ENCODE results near the gene ACKR3.

The ACKR3 gene

GRCh38 chr2:236588932-236589592 lies 19.4 kb downstream of the ACKR3 start:
- no peak for DNase-seq

GRCh38 chr2:236590846-236591245 lies 21.2 kb downstream of the ACKR3 start:
- no peak for DNase-seq

DNA sequence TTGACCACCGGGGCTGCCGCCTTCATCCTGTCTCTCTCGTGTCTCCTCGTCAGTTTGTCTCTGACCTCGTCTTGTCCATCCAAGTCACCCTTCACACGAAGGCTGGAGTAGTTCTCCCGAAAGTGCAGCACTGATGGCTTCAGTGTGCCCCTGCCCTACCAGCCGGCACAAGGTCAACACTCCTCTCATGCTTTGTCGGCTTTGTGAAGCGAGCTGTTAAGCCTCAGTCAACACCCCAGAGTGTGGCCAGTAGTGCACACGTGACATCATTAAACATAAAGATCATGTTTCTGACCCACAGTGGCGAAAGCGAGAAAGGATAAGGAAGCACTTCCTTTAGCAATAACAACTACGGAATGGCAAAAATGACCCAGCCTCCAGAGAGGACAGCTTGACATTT lies 23.2 kb downstream of the ACKR3 start:
- DNase-seq, result no peak

GRCh38 chr2:236593531-236593930 lies 23.9 kb downstream of the ACKR3 start:
- no peak for DNase-seq

DNA sequence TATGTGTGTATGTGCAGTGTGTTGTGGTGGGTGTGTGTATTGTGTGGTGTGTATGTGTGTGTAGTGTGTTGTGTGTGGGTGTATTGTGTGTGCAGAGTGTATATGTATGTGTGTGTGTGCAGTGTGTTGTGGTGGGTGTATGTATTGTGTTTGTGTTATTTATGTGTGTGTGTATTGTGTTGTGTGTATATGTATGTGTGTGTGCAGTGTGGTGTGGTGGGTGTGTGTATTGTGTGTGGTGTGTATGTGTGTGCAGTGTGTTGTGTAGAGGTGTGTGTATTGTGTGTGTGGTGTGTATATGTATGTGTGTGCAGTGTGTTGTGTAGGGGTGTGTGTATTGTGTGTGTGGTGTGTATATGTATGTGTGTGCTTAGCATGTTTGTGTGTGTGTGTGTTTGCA lies 24.3 kb downstream of the ACKR3 start:
- no peak for DNase-seq

- no peak for DNase-seq
Measured at GRCh38 chr2:236597629-236598028, 28.0 kb downstream of the ACKR3 start.

- DNase-seq, result no peak
Measured at GRCh38 chr2:236599059-236599458, 29.4 kb downstream of the ACKR3 start.

DNA sequence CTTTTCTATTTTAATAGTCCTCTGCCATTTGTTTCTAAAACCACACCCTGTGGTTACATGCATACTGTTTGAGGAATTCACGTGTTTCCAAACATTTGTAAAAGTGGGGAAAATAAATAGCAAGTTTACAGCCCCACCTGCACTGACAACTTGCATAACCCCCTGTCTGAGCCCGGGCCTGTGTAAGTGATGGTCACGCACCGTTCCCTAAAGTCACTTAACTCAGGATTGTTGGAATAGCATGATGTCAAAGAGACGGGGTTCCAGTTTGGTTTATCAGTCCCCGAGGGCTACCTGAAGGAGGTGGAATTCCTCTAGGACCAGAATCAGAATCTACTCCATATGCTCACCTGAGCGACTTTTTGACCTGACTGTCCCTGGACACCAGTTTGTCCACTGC lies 30.5 kb downstream of the ACKR3 start:
- DNase-seq, result no peak

DNA sequence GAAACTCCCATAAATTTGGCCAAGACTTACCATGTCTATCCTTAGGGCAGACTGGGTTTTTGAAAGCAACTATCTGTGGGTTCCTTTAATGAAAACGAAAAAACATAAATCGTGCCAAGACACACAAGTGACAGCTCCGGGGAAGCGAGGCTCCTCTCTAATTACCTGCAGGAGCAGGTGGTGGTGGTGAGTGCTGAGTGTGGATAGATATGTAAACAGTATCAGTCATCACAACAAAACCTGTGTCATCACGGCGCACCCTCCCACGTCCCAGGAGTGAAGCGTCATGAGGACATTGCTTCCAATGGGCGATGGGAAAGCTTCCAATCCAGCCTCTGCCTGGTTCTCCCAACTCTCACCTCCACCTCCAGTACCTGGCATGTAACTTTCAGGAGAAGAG lies 31.3 kb downstream of the ACKR3 start:
- no peak for DNase-seq

GRCh38 chr2:236601316-236602202 lies 31.9 kb downstream of the ACKR3 start:
- DNase-seq, result no peak

- DNase-seq, result no peak
Measured at GRCh38 chr2:236602678-236603077, 33.1 kb downstream of the ACKR3 start.

DNA sequence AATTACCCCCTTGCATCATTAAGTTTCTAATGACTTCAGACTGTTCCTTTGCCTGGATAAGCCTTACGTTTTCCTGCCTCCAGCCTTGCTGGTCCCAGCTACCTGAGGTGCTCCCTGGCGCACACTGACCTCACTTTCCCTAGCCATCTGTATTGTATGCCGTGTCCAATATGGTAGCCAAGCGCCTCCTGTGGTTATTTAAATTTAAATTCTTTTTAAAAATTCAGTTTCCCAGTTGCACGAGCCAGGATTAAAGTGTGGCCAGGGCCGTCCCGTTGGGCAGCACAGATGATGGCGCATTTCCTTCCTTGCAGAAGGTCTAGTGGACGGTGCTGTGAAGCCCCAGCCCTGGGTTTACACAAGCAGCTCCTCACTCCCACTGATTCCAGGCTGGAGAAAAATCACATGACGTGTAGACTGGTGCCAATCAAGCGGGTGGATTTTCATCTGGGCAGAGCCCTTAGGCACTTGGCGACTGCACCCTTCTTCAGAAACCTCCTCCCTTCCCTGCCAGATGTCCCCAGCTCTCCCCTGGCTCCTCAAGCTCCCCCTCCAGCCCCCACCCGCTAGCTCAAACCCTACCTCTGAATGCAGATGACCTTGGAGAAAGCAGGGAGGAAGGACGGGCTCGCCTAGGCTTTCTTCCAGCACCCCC lies 33.9 kb downstream of the ACKR3 start:
- no peak for DNase-seq

DNA sequence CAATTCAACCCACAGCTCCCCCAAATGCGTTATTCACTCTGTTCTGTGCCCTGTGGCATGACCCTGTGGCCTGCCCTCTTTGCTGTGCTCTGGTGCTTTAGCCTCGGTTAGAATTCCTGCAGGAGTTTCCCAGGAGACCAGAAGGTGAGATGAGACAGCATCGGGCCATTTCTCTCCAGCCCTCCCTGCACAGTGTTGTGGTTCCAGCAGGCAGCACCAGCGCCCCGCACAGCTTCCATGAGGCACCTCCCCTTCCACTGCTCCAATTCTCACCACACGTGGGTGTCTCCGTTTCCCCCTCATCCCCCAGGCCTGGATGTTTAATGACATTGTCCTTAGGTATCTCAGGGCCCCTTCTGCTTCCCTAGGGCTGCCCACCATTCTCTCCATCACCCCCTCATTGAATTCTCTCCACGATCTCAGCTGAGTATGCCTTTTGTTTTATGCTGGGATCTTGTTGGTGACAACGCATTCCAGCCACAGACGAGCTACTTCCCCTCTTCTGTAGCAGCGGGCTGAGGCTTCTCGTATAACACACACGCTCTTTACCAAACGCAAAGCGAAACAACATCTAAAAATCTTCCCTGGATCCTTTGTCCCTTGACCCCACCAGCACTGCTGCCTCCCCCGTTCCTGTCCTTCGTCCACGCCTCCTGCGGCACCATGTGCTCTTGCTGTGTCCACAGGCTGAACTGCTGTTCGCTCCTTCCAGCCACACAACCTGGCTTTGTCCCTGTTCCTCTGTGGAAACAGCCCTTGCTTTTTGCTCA lies 35.1 kb downstream of the ACKR3 start:
- no peak for DNase-seq

GRCh38 chr2:236605345-236605734 lies 35.7 kb downstream of the ACKR3 start:
- no peak for DNase-seq

DNA sequence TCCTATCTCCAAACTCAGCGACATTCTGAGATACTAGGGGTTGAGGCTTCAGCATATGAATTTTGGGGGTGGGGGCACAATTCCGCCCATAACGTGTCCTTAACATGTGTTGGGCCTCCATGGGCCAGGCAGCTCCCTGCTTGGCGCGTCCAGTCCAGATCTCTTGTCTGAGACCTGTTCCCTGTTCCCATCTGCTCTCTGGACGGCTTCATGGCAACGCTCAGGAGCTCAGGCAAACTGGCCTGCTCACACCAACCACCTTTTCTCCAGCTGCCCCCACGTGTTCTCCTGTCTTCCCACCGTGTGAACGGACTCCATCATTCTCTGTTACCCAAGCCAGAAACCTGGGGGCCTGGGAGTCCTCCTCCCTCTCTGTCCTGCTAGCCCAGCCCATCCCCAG lies 36.4 kb downstream of the ACKR3 start:
- DNase-seq, result no peak

GRCh38 chr2:236607471-236608187 lies 38.0 kb downstream of the ACKR3 start:
- no peak for DNase-seq

GRCh38 chr2:236608188-236608525 lies 38.5 kb downstream of the ACKR3 start:
- no peak for DNase-seq

GRCh38 chr2:236608710-236609109 lies 39.1 kb downstream of the ACKR3 start:
- DNase-seq, result no peak

- DNase-seq, result no peak
Measured at GRCh38 chr2:236610991-236611821, 41.6 kb downstream of the ACKR3 start.

GRCh38 chr2:236612737-236613136 lies 43.1 kb downstream of the ACKR3 start:
- DNase-seq, result no peak

DNA sequence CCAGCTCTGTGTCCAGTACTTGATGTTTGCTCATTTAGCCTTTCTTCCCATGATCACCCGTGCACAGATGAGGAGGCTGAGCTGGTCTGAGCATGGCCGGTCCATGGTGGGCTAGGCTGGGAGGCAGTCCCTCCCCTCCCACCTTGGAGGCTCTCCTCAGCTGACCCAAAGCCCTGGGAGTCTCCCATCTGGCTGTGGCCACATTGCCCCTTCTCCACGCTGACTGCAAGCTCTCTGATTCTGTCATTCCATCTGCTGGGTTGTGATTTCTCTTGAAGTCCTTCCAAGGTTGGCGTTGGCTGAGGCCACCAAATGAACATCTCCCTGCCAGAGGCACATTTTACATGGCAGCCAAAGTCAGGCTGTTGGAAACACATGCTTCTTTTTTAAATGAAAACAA lies 44.0 kb downstream of the ACKR3 start:
- no peak for DNase-seq

DNA sequence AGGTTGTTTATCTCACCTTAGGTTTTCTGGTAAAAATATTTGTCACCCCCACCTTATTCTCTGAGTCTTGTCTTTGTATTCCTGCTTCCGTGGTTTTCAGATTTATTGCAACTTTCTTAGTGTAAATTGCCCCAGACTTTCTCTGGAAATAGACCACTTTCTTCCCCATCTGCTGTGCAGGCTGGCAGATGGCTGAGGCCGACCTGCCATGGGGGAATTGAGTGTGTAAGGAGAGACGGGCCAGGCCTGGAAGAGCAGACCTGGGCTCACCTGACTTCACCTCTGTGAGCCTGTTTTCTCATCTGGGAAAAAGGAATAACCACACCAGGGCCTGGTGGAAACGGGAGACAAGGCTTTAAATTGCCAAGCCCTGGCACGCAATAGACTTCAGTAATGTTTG lies 44.9 kb downstream of the ACKR3 start:
- no peak for DNase-seq
